GM21717 (cell line): Measurements from ENCODE around the gene FXYD1.
"Not testable (repeated sequence)": the region's sequence is repeated elsewhere in the genome, so short reads cannot be mapped to it uniquely, and the experiment has no call there.

ENCODE experiments used
- ATAC-seq: cut with Tn5 transposase; IDR thresholded peaks from one replicate; pipeline ENCODE4 v1.9.1; 2021; ENCODE audit warnings: mild to moderate bottlenecking, moderate library complexity; ENCODE audit not compliant: unreplicated experiment

Gene FXYD1

DNA sequence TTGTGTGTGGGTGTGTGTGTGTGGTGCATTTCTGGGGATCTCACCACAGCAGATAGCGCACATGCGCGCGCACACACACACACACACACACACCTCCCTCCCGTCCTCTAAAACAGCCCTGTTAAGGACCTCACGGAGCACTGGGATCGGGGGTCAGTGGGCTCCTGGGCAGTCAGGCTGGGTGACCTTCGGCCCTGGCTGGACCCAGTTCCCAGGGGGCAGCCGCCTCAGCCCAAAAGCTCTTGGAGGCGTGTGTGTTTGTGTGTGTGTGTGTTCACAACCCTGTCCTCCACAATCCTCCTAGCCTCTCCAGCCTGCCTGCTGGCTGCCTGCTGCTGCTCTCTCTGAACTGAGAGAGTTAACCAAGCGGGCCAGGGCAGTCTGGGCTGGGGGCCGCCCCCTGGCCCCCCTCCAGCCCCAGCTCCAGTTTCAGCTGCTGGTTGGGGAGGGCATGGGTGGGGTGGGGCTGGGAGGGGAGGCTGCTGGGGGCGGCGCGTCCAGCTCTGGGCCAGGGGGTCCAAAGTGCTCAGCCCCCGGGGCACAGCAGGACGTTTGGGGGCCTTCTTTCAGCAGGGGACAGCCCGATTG lies at the start of gene FXYD1:
Gene FXYD1 (plus strand): TSS at position 520 of the 588 bp plus-strand sequence. CDS start 1,256 bp downstream, outside the sequence.
- ATAC-seq: no peak

DNA sequence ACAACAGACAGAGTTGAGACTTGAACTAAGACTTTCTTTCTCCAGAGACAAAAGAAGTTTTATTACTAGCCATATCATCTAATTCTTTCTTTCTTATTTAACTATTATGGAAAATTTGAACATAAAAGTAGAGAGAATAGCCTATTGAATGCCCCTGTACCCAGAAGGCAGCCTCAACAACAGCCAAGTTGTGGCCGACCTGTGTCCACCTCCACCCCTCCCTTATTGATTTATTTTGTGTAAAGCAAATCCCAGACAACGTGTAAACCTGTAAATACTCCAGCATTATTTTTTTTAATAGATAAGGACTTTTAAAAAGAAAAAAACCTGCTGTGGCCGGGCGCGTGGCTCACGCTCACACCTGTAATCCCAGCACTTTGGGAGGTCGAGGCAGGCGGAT lies 49.1 kb upstream of the FXYD1 start:
- ATAC-seq: no peak

DNA sequence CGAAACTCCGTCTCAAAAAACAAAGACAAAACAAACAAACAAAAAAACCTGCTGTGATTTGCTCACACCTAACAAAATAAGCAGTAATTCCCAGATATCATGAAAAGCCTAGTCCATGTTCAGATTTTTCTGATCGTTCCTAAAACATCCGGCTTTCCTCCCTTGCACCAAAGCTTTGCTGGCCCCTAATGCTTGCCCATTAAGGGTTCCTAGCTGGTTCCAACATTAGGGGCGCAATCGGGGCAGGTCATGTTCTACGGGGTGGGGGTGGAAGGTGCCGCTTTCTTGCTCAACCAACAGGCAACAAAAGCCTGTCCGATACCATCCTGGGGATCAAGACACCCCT lies 48.5 kb upstream of the FXYD1 start:
- no peak for ATAC-seq

- ATAC-seq: no peak
These were observed 48.0 kb upstream of the FXYD1 start for GRCh38 chr19:35090506-35091214.

- ATAC-seq: no peak
These were observed 45.2 kb upstream of the FXYD1 start for GRCh38 chr19:35093430-35093829.

DNA sequence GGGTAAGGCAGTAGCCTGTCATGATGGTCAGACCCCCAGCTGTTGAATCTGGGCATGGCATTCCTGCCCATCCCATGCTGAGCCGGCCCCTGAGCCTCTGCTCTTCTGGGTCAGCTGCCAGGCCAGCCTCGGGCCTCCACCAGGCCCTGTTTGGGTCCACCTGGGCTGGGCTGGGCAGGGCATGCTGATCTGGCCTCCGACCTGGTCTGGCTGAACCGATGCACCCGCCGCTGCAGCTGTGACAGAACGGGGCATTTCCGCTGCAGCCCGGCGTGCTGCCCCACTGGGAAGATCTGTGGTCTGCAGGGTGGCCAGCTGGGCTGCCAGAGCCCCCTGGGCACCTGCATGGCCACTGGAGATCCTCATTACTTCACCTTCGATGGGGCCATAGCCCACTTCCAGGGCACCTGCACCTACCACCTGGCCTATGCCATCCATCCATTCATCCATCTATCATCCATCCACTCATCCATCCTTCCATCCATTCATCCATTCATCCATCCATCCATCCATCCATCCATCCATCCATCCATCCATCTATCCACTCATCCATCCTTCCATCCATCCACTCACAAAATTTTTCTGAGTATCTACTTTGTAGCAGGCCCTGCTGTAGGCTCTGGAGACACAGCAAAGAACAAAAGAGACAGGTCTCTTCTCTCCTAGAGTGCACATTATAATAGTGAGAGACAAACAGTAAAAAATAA lies 44.5 kb upstream of the FXYD1 start:
- ATAC-seq: no peak

DNA sequence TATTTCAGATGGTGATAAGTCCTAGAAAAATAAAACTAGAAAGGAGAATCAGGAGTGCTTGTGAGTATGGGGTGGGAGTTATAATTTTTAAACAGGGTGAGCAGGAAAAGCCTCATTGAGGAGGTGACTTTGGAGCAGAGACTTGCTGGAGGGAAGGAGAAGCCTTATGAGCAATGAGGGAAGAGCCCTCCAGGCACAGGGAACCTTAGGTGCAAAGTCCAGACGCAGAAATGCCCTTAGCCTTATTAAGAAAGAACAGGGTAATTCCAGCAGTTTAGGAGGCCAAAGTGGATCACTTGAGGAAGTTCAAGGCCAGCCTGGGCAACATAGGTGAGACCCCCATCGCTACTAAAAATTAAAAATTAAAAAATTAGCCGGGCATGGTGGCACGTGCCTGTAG lies 44.0 kb upstream of the FXYD1 start:
- ATAC-seq: no peak

- ATAC-seq: no peak
These were observed 42.8 kb upstream of the FXYD1 start for GRCh38 chr19:35095667-35096368.

GRCh38 chr19:35098413-35099049 lies 40.1 kb upstream of the FXYD1 start:
- no peak for ATAC-seq

DNA sequence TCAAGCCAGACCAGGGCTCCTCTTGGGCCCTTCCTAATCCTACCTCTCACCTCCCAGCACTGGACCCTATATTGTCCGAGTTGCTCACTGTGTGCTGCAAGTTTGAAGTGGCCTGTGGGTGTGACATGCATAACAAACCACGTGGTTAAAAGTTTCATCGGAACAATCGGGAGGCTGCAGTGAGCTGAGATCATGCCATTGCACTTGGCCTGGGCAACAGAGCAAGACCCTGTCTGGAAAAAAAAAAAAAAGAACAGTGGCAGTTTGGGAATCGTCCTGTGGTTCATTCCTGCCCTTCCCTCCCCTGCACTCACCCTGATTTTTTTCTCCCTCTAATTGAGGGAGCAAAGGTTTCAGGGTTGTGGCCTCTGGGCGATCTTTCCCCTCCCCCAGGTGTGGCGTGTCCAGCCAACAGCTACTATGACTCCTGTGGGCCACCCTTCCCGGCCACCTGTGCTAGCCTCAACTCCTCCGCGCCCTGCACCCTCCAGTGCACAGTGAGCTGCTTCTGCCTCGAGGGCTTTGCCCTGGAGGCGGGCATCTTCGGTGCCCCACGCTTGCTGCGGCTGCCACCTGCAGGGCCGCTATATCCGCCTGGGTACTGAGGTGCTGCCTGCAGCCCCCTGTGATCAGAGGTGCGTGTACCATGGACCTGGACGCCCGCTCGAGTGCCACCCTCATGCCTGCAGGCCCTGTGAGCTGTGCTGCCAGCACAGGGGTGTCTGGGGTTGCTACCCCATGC lies 39.3 kb upstream of the FXYD1 start:
- no peak for ATAC-seq

DNA sequence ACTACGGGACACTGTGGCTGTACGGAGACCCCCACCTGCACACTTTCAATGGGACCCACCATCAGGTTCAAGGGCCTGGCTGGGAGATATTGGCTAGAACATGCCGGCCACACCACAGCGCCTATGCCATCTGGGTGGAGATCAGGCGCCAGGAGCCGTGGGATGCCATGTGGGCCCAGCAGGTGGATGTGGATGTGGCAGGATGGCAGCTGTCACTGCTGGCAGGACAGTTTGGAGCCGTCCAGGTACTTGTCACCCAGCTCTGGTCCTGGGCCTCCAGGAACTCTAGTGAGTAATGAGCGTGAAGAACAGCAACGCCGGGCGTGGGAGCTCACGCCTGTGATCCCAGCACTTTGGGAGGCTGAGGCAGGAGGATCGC lies 38.7 kb upstream of the FXYD1 start:
- no peak for ATAC-seq

- ATAC-seq: no peak
These were observed 37.8 kb upstream of the FXYD1 start for GRCh38 chr19:35100588-35101533.

DNA sequence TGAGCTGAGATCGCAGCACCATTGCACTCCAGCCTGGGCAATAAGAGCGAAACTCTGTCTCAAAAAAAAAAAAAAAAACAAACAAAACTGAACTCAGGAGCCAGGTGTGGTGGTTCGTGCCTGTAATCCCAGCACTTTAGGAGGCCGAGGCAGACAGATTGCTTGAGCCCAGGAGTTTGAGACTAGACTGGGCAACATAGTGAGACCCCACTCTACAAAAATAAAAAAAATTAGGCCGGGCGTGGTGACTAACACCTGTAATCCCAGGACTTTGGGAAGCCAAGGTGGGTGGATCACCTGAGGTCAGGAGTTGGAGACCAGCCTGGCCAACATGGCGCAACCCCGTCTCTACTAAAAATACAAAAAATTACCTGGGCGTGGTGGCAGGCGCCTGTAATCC lies 36.7 kb upstream of the FXYD1 start:
- not testable (repeated sequence) for ATAC-seq

DNA sequence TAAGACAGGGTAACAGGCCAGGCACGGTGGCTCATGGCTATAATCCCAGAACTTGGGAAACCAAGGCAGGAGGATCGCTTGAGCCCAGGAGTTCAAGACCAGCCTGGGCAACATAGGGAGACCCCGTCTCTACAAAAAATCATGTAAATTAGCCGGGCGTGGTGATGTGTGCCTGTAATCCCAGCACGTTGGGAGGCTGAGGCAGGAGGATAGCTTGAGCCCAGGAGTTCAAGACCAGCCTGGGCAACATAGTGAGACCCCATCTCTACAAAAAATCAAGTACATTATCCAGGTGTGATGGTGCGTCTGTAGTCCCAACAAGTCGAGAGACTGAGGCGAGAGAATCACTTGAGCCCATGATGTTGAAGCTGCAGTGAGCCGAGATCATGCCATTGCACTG lies 35.0 kb upstream of the FXYD1 start:
- not testable (repeated sequence) for ATAC-seq

DNA sequence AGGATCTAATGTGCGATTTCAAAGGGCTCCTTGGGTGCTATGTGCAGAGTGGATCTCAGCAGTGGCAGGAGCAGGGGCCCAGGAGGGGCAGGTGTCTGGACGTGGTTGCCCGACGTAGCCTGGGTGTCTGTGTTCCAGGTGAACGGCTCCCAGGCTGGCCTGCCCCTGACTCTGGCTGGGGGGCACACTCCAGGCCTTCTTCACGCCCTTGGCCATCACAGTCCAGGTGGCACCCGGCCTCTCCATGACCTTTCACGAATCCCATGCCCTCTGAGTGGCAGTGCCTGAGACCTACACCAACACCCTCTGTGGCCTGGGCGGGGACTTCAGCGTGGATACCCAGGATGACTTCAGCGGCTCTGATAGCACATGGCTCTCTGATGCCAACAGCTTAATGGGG lies 34.3 kb upstream of the FXYD1 start:
- ATAC-seq: no peak

DNA sequence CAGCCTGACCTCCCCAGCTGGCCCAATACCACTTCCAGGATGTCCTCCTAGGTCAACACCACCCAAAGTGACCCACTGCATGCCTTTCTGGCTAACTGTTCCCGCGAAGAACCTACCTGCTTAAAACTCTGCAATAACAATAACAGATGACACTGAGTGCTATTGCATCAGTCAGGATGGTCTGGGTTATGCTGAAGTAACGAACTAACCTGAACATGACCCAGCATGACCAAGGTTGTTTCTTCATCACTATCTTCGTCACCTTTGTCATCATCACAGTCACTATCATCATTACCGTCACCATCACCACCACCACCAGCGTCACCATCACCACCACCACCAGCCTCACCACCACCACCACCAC lies 33.6 kb upstream of the FXYD1 start:
- no peak for ATAC-seq

GRCh38 chr19:35105411-35106290 lies 33.0 kb upstream of the FXYD1 start:
- no peak for ATAC-seq

DNA sequence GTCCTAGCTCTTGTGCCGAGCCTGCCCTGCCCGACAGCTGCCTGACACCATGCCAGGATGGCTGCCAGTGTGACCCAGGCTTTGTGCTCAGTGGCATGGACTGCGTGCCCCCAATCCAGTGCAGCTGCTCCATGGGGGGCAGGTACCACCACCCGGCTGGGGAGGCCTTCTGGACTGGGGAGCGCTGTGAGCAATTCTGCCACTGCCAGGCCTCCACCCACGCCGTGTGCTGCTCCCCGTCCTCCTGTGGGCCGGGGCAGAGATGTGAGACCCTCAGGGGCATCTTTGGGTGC lies 32.4 kb upstream of the FXYD1 start:
- no peak for ATAC-seq
